GM12865 (cell line): Measurements from ENCODE around the gene MCM5.
"Not testable (repeated sequence)": the region's sequence is repeated elsewhere in the genome, so short reads cannot be mapped to it uniquely, and the experiment has no call there.

Experiments
- DNase-seq: peaks from one replicate; pipeline ENCODE4 v3.0.0; 2010; ENCODE audit warnings: low read depth
- H3K4me3 ChIP-seq: 2 replicates; pipeline ENCODE4 v1.5.1; 2011; ENCODE audit warnings: mild to moderate bottlenecking, low read depth, low read length, control low read depth
- CTCF ChIP-seq: IDR thresholded peaks from 2 replicates; pipeline ENCODE4 v1.5.1; 2011; ENCODE audit warnings: low read length, control low read depth, low read depth, inconsistent platforms; ENCODE audit not compliant: insufficient read depth; ENCODE audit errors: missing control alignments

The MCM5 gene

DNA sequence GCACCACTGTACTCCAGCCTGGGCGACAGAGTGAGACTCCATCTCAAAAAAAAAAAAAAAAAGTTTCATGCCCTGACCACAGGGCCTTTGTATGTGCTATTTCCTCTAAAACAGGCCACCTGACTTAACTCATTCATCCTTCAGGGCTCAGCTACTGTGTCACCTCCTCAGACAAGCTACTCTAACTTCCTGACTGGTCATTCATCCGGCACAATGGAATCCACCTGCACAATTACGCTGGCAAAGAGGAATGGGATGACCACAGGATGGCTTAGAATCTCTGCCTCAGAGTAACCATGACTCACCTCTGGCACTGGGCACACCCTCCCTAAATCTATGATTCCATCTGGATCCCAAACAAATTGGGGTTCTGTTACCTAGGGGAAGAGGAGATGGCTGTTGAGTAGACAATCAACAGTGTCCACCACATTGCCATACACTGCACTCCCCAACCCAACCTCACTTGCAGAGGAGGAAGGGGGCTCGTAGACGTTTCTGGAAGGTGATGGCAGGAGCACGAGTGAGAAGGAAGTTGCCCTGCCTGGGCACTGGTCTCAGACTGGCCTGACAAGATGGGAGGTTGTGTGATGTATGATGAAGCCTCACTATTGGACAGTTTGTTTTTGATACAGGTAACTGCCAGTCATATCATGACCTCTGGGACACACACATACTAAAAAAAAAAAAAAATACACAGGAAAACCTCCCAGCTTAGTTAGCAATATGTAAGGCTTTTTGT is 41.9 kb upstream of the MCM5 start:
- no peak for DNase-seq
- H3K4me3 ChIP-seq = no peak overlapping the region
- no peak for TF ChIP-seq CTCF

- no peak overlapping the region for H3K4me3 ChIP-seq
- no peak for TF ChIP-seq CTCF
- DNase-seq = no peak
Observed at GRCh38 chr22:35359380-35360065, 40.4 kb upstream of the MCM5 start.

DNA sequence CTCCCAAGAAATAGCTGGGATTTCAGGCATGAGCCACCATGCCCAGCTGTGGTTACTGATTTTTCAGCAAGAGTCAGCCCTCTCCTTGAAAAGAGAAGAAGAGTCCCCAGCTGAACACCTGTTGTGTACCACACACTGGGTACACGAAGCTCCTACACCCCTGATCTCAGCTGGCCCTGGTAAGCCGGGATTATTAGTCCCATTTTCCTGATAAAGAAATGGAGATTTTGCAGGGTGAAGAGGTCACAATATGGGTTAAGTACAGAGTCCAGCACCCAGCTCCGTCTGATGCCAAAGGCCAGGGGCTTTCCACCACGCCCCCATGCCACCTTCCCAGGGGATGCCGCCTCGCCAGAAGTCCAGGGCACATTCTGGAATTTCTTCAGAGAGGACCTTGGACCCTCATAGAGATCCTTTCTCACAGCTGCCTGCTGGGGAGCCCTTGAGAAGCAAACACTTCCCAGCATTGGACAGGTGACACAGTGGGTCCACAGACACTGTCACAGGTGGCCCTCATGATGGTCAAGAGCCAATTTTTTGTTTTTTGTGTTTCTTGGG is 38.9 kb upstream of the MCM5 start:
- DNase-seq = no peak
- no peak for TF ChIP-seq CTCF
- H3K4me3 ChIP-seq = no peak overlapping the region

- no peak for TF ChIP-seq CTCF
- DNase-seq = no peak
- no peak overlapping the region for H3K4me3 ChIP-seq
Observed at GRCh38 chr22:35363566-35364086, 36.3 kb upstream of the MCM5 start.

- not testable (repeated sequence) for H3K4me3 ChIP-seq, DNase-seq
Observed at GRCh38 chr22:35364230-35364629, 35.7 kb upstream of the MCM5 start.

DNA sequence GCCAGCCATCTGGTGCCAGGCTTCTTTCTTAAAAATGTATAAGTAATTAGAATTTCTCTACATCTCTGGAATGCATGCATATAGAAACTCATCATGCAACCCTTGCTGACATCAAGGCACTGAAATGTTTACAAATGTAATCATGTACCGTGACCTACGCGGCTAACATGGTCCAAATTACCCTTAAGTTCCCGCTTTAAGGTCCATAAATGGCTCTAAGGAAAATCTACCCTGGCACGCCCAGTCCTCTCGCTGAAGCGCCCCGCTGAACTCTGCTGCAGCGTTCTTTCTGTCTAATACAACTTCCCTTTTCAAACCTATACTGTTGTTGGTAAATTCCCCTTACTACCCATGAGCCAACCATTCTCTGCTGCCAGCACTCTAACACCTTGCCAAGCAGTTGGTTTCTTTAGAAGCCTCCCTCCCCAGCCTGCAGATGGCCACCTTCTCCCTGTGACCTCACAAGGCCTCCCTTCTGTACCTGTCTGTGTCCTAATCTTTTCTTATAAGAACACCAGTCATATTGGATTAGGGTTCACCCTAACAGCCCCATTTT is 32.5 kb upstream of the MCM5 start:
- TF ChIP-seq CTCF = no peak
- peak; percentile 66 for DNase-seq
- no peak overlapping the region for H3K4me3 ChIP-seq

- TF ChIP-seq CTCF = no peak
- H3K4me3 ChIP-seq = no peak overlapping the region
- no peak for DNase-seq
Observed at GRCh38 chr22:35368386-35368785, 31.6 kb upstream of the MCM5 start.
